GM18951 (cell line): ENCODE data around the gene TTYH3.

ENCODE experiments used
- POLR2A ChIP-seq: IDR thresholded peaks from 4 replicates; pipeline ENCODE4 v1.6.1; 2011; ENCODE audit warnings: mild to moderate bottlenecking; ENCODE audit not compliant: insufficient read length, insufficient read depth; ENCODE audit errors: extremely low read depth
- in situ Hi-C: fragments of 300-500 bp; cut with MboI; formaldehyde crosslinking; loops from one replicate; pipeline ENCODE4 v1.12.0; 2022; ENCODE audit warnings: low sequenced_read_pairs, mixed read lengths, inconsistent platforms; ENCODE audit not compliant: unreplicated experiment

The TTYH3 gene

DNA sequence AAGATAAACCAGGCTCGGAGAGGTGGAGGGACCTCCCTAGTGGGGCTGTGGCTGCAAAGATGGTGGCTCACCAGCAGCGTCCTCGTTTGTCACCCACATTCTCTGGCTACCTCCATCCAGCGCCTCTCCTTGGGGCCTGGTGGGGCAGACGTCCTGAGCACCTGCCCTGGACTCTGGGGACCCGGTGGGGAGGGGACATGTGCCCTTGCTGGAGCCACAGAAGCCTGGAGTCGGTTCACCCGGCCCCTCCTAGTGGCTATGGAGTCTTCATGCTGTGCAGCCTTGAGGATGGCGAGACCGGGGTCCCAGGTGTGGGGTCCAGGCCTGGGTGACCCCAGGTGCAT lies 14.5 kb downstream of the TTYH3 start:
- TF ChIP-seq POLR2A = no peak
- in situ Hi-C loops = no loop called here

DNA sequence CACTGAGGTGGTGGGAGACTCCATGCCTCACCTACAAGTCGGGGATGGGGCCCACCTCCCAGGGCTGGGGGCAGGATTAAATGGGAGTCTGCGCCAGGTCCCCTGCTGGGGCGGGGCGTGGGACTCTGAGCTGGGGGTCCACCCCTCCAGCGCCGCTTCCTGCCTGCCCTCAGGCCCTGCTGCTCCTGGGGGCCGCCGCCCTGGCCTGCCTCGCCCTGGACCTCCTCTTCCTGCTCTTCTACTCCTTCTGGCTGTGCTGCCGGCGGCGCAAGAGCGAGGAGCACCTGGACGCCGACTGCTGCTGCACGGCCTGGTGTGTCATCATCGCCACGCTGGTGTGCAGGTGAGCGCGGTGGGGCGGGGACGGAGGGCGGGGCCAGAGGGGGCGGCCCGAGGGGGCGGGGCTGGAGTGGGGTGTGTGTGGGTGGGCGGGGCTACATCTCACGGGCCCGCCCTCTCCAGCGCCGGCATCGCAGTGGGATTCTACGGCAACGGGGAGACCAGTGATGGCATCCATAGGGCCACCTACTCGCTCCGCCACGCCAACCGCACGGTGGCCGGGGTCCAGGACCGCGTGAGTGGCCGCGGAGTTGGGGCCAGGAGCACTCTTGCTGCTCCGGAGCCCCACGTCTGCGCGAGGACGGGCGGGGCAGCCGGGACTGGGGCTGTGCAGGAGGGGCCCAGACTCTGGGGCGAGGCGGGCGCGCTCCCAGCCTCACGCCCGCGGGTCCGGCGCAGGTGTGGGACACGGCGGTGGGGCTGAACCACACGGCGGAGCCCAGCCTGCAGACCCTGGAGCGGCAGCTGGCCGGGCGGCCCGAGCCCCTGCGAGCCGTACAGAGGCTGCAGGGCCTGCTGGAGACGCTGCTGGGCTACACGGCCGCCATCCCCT lies 15.1 kb downstream of the TTYH3 start:
- in situ Hi-C loops = no loop called here
- no peak for TF ChIP-seq POLR2A

DNA sequence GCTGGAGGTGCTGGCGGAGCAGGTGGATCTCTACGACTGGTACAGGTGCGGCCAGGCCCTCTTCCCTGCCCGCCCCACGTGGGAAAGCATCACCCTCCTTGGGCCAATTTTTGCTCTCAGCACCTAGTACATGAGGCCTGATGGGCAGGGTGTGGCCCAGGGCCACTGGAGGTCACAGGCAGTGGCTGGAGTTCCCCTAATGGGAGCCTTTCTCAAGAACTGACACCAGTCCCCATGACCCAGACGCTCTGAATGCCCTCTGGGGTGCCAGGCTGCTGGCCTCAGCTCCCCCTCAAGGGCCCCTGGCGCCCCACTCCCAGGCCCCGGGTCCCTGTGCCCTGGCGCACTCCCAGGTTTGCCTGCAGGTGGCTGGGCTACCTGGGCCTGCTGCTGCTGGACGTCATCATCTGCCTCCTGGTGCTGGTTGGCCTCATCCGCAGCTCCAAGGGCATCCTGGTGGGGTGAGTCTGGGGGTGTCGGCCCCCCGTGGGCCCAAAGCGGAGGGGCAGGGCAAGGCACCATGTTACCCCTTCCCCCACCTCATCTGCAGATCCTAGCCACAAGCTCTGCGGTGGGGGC lies 15.9 kb downstream of the TTYH3 start:
- in situ Hi-C loops = no loop called here
- no peak for TF ChIP-seq POLR2A

DNA sequence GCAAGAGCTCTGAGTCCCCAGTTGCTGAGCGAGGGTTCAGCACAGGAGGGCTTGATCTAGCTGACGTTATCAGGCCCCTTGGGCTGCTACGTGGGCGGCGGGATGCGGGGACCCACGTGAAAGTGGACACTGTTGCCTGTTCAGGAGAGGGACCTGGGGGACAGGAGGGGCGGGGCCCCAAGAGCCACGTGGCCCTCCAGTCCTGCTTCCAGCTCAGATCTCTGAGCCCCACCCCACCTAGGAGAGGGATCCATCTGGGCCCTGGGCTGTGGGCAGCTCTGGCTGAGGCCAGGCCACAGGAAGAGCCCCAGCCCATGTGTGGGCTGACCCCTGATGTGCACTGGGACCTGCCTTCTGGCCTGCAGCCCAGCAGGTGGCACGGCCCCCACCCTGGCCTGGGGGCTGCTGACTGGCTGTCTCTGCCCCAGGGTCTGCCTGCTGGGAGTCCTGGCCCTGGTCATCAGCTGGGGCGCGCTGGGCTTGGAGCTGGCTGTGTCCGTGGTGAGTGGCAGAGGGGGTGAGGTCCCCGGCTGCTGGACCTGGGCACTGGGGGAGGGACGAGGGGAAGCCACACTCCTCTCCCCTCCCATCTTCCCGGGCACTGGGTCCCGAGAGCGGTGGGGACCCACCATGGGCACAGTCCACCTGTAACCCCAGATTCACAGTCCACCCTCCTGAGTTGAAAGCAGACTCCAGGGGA lies 17.5 kb downstream of the TTYH3 start:
- no peak for TF ChIP-seq POLR2A
- in situ Hi-C loops = no loop called here

DNA sequence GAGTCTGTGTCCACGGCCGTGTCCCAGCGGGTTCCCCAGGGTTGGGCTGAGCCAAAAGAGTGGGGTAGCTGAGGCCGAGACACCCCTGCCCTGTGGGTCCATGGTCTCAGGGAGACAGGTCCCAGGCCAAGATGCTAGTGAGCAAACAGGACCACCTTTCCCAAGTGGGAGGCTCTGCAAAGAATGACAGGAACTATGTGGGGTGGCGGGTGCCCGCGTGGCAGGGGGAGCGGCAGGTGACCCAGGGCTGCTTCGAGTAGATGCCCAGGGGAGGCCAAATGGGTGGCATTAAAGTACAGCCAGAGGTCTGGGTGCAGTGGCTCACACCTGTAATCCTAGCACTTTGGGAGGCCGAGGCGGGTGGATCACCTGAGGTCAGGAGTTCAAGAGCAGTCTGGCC lies 18.2 kb downstream of the TTYH3 start:
- no peak for TF ChIP-seq POLR2A
- in situ Hi-C loops = no loop called here

DNA sequence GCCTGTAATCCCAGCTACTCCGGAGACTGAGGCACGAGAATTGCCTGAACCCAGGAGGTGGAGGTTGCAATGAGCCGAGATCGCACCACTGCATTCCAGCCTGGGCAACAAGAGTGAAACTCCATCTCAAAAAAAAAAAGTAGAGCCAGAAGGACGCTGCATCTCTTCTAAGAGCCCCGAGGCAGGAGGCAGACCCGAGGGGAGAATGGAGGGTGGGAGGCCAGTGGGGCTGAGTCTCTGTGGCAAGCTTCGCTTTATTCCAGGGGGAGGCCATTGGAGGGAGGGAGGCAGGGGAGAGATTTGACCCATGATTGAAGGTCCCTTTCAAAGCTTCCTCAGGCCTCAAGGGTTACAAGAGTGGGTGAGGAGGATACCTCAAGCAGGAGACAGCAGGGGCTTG lies 18.7 kb downstream of the TTYH3 start:
- in situ Hi-C loops = no loop called here
- no peak for TF ChIP-seq POLR2A

DNA sequence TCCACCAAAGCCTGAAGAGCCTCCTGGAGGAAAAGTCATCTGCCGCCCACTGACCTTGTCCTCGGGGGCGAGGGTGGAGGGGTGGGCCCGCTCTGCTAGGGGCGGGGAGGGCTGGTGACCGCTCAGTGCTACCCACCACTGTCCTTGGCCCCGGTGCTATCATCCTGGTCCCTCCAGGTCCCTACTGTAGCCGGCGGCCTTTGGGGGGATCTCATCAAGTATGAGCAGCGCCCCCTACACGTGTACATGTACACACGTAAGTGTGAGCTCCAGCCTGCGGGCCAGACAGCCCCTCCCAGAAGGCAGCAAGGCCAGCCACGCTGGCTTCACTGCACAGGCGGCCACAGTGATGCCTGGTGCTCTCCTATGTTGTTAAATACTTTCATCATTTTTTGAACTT lies 19.6 kb downstream of the TTYH3 start:
- in situ Hi-C loops = no loop called here
- no peak for TF ChIP-seq POLR2A

DNA sequence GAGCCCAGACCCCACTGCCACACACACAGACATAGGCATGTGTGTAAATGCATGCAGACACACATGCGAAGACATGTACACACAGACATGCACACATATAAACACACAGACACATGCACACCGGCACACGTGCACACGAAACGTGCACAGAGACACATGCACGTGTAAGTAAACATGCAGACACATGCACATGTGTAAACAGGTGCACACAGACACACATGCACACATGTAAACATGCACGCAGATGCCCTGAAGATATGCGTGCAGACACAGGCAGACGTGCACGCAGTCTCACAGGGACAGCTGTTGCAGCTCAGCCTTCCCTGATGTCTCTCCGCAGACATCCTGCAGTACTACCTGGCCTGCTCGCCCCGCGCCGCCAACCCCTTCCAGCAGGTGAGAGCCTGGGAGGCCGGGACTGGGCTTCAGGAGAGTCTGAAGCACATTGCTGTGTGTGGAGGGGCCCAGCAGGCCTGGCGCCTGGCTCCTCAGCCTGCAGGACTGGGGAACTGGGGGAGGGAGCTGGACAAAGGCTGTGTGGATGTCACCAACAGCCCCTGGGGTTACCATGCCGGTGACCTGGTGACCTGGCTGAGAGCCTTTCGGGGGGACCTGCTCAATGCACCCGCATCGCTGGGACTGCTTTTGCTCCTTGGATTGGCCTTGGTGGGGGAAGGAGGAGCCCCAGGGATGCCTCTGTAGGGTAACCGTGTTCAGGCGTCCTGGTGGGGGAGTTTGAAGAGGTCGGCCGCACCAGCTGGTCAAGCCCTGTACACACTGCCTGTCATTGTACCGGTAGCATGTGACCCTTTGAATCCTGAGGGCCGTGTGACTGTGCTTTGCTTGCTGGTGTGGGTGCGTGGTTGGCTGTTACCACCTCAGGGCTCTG lies 20.3 kb downstream of the TTYH3 start:
- TF ChIP-seq POLR2A = no peak
- in situ Hi-C loops = no loop called here

DNA sequence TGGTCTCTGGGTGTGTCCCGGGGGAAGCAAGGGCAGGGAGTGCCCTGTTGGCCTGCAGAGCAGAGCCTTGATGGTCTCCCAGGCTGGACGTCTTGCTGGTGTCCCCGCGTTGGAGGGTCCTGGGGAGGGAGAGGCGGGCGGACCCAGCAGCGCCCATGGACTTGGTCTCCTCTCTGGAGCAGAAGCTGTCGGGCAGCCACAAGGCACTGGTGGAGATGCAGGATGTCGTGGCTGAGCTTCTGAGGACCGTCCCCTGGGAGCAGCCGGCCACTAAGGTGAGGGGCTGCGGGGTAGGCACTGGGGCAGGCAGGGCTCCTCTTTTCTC lies 20.9 kb downstream of the TTYH3 start:
- TF ChIP-seq POLR2A = no peak
- in situ Hi-C loops = no loop called here

DNA sequence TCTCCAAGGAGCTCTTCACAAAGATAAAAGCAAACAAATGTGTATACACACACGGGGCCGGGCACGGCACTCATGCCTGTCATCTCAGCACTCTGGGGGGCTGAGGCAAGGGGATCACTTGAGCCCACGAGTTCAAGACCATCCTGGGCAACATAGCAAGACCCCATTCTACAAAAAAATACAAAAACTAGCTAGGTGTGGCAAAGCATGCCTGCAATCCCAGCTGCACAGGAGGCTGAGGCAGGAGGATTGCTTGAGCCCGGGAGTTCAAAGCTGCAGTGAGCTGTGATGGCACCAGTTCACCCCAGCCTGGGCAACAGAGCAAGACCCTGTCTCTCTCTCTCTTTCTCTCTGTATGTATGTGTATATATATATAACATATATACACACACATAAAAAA lies 22.3 kb downstream of the TTYH3 start:
- in situ Hi-C loops = no loop called here
- no peak for TF ChIP-seq POLR2A

DNA sequence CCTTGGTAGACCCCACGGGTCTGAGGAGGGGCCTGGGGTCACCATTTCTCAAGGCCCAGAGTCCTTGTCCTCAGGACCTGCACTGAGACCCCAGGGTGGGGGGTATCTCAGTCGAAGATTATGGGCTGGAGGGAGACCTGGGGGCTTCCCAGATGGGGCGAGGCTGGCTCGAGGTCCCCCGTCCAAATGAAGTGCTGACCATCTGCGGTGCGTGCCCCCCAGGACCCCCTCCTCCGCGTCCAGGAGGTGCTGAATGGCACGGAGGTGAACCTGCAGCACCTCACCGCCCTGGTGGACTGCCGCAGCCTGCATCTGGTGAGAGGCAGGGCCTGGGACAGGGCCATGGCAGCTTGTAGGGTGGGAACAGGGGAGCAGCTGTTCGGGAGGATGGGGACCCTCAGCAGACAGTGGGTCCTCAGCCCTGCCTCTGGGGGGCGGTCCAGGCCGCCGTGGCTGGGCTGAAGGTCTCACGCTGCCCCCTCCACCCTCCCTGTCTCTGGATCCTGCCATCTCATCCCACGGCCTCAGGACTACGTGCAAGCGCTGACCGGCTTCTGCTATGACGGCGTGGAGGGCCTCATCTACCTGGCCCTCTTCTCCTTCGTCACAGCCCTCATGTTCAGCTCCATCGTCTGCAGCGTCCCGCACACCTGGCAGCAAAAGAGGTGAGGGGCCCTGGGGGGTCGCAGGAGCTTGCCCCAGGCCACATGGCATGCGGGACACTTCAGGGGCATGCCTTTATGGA lies 24.3 kb downstream of the TTYH3 start:
- in situ Hi-C loops = no loop called here
- no peak for TF ChIP-seq POLR2A

DNA sequence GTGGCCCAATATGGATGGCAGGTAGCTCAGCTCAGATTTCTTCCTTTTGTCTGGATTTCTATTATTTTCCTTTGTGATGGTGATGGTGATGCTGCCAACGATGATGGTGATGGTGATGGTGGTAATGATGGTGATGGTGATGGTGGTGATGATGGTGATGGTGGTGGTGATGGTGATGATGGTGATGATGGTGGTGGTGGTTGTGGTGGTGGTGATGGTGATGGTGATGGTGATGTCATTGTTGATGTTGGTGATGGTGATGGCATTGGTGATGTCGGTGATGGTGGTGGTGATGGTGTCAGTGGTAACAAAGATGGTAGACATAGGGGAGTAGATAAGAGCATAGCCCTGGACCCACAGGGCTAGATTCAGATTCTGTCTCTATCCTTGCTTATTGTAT lies 25.4 kb downstream of the TTYH3 start:
- TF ChIP-seq POLR2A = no peak
- in situ Hi-C loops = no loop called here
